Spinal cord (tissue), 10 donors: ENCODE measurements around the gene KANSL1. TPM values are rescaled to one million over a fixed set of nuclear protein-coding genes. Genes with fewer than 3 reads are reported as not detected.

ENCODE experiments used
- DNase-seq, 6 donors: peaks; one replicate each; pipeline versions ENCODE4 v3.0.0 to v3.0.0-alpha.2; 2013 to 2015; ENCODE audit warnings: low spot score in 6 of 6, low read depth in 4 of 6
- H3K27ac ChIP-seq: one replicate; pipeline ENCODE4 v1.5.1; 2013; ENCODE audit warnings: low read depth, low read length, control low read depth
- H3K27me3 ChIP-seq: one replicate; pipeline ENCODE4 v1.6.1; 2013; ENCODE audit warnings: low read length; ENCODE audit not compliant: control insufficient read depth, insufficient read depth
- H3K36me3 ChIP-seq: one replicate; pipeline ENCODE4 v1.6.1; 2013; ENCODE audit warnings: low read length; ENCODE audit not compliant: control insufficient read depth, insufficient read depth
- H3K4me1 ChIP-seq: one replicate; pipeline ENCODE4 v1.6.1; 2013; ENCODE audit warnings: low read length; ENCODE audit not compliant: control insufficient read depth, insufficient read depth
- H3K4me3 ChIP-seq: one replicate; pipeline ENCODE4 v1.5.1; 2013; ENCODE audit warnings: low read depth, low read length, control low read depth
- H3K9me3 ChIP-seq: one replicate; pipeline ENCODE4 v1.6.1; 2013; ENCODE audit warnings: low read length; ENCODE audit not compliant: control insufficient read depth, insufficient read depth
- WGBS: methylation state at CpG from one replicate; pipeline ENCODE4 v1.1.5; 2013; ENCODE audit warnings: missing lambda C conversion rate; ENCODE audit not compliant: insufficient coverage; 5-methylcytosine and 5-hydroxymethylcytosine counted together
- polyA plus RNA-seq, 2 donors: library from polyadenylated mRNA; unstranded; fragments of 120-200 nt; gene quantifications; one replicate each; pipeline ENCODE4 v1.2.1, GENCODE V29; 2013; ENCODE audit not compliant: insufficient read length in 2 of 2
- total RNA-seq, 2 donors: library from RNA; depleted of rRNA in 1 of 2; stranded (reverse); fragments of 120-200 nt in 1 of 2; fragments of >200 nt in 1 of 2; gene quantifications; one replicate each; pipeline versions ENCODE4 v1.2.3 to v1.2.4, GENCODE V29; 2013 to 2014
- donor health status: healthy.

Gene KANSL1
- total and polyA plus RNA-seq, 4 donors = 49.4 to 117 (median 89.9) TPM

DNA sequence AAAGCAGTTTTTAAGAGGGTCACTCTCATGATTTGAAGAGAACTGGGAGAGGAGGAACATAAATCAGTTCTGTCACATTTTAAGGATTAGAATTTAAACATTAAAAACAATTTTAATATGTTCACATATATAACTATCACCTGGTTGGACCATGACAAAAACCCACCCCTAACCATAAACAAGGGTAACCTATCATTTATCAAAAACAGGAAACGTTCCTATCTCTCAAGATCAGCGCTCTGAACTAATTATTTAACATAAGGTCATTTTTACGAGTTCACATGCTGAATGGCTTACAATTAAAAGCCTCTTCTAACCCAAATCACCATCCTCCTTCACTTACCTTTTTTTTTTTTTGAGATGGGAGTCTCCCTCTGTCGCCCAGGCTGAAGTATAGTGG lies 45.0 kb downstream of the KANSL1 start:
- H3K27ac ChIP-seq = no peak overlapping the region
- H3K9me3 ChIP-seq = no peaks in the 10 kb centered on the region
- H3K4me1 ChIP-seq = no peaks in the 10 kb centered on the region
- H3K4me3 ChIP-seq = no peak overlapping the region
- no peaks in the 10 kb centered on the region for H3K36me3 ChIP-seq
- H3K27me3 ChIP-seq = no peaks in the 10 kb centered on the region
- DNase-seq = no peak
- WGBS = 50% methylated on average over 2 of the region's 4 CpGs

DNA sequence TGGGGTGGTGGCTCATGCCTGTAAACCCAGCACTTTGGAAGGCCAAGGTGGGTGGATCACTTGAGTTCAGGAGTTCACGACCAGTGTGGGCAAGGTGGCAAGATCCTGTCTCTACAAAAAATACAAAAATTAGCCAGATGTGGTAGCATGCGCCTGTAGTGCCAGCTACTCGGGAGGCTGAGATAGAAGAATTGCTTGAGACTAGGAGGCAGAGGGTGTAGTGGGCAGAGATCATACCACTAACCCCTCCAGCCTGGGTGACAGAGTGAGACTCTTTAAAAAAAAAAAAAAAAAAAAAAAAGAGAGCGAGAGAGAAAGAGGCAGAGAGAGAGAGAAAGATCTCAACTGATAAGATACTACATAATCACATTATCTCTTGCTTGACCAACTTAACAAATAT lies 45.9 kb downstream of the KANSL1 start:
- Histone ChIP-seq H3K4me1 (peaks cover 1% of the 10 kb centered on the region), H3K36me3 (no peaks in the 10 kb centered on the region), H3K4me3 (no peak overlapping the region), H3K9me3 (no peaks in the 10 kb centered on the region), H3K27ac (no peak overlapping the region), H3K27me3 (no peaks in the 10 kb centered on the region)
- no peak for DNase-seq
- WGBS = no CpG with 5 or more reads among the region's 4 CpGs

DNA sequence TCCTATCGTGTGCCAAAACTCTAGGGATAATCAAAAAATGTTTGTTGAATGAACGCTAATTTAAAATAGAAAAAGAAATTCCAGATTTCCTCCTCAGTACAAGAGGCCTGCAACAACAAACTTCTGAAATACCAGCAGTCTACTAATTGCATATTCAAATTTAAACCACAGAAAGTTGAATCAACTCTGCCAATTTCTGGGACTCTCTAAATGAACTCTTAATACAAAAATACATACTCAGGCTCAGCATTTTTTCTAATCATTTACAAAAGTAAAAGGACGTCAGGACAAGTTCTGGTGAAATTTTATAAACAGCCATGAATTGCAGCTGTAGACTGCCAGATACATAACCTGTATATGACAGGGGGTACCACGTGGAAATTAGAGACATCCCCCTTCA lies 49.0 kb downstream of the KANSL1 start:
- no peaks in the 10 kb centered on the region for H3K9me3 ChIP-seq
- no peaks in the 10 kb centered on the region for H3K36me3 ChIP-seq
- peaks cover 3% of the 10 kb centered on the region for H3K4me1 ChIP-seq
- no peak overlapping the region for H3K27ac ChIP-seq
- no peaks in the 10 kb centered on the region for H3K27me3 ChIP-seq
- no peak overlapping the region for H3K4me3 ChIP-seq
- no peak for DNase-seq
- 100% methylated on average over 1 of the region's 4 CpGs for WGBS

DNA sequence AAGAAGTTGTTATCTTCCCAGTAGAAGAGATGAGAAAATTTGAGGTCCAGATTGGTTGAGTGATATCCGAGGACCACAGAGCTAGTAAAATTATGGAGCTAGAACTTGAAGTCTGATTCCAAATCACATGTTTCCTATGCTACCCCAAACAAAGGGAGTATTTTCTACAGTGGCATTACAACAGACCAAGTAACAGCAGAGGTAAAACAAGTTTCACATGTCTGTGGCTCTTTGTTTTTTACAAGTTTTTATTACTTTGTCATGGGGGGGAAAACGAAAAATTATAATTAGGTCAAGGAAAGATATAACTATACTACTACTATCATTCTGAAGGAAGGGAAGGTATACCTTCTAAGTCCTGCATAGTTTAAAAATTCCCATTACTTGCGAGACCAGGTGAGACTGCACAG lies 49.4 kb downstream of the KANSL1 start:
- WGBS = no CpG with 5 or more reads among the region's 3 CpGs
- Histone ChIP-seq H3K27me3 (no peaks in the 10 kb centered on the region), H3K36me3 (no peaks in the 10 kb centered on the region), H3K4me3 (no peak overlapping the region), H3K9me3 (no peaks in the 10 kb centered on the region), H3K27ac (no peak overlapping the region), H3K4me1 (peaks cover 3% of the 10 kb centered on the region)
- DNase-seq = no peak

DNA sequence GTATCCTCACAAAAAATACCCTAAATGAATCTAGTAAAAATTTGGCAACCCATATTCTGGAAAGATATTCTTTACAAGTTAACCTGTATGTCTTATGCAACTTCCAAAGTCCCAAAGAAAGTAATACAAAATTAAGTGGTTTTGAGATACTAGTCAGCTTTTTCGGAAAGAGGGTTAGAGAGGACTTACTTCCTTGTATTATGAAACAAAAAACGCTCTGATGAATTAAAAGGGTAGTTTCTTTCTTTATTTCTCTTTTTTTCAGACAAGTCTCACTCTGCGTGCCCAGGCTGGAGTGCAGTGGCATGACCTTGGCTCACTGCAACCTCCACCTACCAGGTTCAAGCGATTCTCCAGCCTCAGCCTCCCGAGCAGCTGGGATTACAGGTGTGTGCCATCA lies 51.6 kb downstream of the KANSL1 start:
- H3K4me1 ChIP-seq = peaks cover 3% of the 10 kb centered on the region
- H3K27me3 ChIP-seq = no peaks in the 10 kb centered on the region
- H3K9me3 ChIP-seq = no peaks in the 10 kb centered on the region
- DNase-seq = no peak
- no CpG with 5 or more reads among the region's 5 CpGs for WGBS
- H3K27ac ChIP-seq = no peak overlapping the region
- H3K36me3 ChIP-seq = no peaks in the 10 kb centered on the region
- no peak overlapping the region for H3K4me3 ChIP-seq

DNA sequence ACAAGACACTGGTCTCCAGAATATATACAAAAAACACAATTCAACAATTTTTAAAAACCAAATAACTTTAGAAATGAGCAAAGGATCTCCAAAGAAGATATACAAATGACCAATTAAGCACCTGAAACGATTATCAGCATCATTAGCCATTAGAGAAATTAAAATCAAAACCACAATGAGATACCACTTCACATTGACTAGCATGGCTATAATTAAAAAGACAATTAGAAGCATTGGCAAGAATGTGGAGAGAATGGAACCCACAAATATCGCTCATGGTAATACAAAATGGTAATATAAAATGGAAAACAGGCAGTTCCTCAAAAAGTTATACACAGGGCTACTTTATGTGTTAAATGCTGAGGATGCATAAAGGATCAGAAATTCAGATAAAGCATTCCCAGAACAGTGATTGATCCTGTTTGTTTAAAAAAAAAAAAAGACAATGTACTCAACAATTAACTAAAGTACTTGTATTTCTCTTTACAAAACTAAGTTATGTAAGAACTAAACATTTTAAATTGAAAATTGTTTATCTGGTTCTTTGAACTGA lies 52.5 kb downstream of the KANSL1 start:
- DNase-seq = no peak
- WGBS = no CpG with 5 or more reads among the region's 2 CpGs
- no peak overlapping the region for H3K27ac ChIP-seq
- H3K9me3 ChIP-seq = no peaks in the 10 kb centered on the region
- peaks cover 3% of the 10 kb centered on the region for H3K4me1 ChIP-seq
- no peak overlapping the region for H3K4me3 ChIP-seq
- H3K27me3 ChIP-seq = no peaks in the 10 kb centered on the region
- H3K36me3 ChIP-seq = no peaks in the 10 kb centered on the region

DNA sequence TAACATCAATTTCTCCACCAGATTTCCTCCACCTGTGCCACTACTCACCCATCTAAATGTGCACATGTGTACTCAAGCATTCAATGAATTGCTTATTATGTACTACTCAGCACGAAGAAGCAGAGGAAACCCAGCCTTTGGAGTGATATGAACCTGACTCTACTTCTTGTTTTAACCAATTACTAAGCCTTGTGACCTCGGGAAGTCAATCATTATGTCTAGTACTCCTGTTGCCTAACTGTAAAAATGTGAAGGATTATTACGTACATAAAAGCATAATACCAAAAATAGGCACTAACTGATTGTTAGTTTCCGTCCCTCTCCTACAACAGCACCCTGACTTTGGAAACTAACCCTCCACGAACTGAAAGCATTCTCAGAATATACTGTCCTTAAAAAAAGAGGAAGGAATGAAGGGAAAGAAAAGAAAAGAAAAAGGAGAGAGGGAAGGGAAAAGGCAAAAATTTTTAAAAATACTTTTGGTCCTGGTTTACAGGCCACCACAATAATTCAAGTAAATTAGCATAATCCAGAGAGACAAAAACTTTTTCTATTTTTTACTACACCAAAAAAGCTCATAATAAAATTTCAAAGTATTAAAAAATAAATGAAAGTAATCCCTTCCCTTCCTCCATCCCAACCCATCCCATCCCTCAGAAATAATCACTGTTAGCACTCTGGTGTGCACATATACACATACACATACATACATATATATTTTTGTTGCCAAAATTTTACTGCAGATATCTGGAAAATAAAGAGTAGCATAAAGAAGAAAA lies 53.6 kb downstream of the KANSL1 start:
- H3K27ac ChIP-seq = no peak overlapping the region

DNA sequence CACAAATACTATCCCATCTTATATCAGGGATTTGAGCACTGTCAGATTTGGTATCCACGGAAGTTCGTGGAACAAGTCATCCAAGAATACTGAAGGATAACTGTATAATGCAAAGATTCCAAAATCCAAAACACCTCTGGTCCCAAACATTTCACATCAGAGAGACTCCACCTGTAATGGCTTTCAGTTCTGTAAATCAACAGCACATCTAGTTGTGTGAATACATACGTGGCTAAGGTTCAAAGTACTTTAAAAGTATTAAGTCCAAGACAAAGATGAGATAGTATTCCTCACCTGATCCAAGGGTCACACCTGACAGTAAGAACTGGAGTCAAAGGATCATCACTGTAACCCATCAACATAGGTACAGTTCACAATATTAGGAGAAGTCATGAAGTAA lies 54.8 kb downstream of the KANSL1 start:
- no CpG with 5 or more reads among the region's 3 CpGs for WGBS
- Histone ChIP-seq H3K36me3 (no peaks in the 10 kb centered on the region), H3K27ac (no peak overlapping the region), H3K4me3 (no peak overlapping the region), H3K4me1 (peaks cover 3% of the 10 kb centered on the region), H3K9me3 (no peaks in the 10 kb centered on the region), H3K27me3 (no peaks in the 10 kb centered on the region)
- no peak for DNase-seq

More for the DNA sequence above, 53.6 kb downstream of the KANSL1 start:
- no CpG with 5 or more reads among the region's 5 CpGs for WGBS
- Histone ChIP-seq H3K36me3 (no peaks in the 10 kb centered on the region), H3K4me3 (no peak overlapping the region), H3K27me3 (no peaks in the 10 kb centered on the region), H3K9me3 (no peaks in the 10 kb centered on the region), H3K4me1 (peaks cover 3% of the 10 kb centered on the region)
- no peak for DNase-seq

DNA sequence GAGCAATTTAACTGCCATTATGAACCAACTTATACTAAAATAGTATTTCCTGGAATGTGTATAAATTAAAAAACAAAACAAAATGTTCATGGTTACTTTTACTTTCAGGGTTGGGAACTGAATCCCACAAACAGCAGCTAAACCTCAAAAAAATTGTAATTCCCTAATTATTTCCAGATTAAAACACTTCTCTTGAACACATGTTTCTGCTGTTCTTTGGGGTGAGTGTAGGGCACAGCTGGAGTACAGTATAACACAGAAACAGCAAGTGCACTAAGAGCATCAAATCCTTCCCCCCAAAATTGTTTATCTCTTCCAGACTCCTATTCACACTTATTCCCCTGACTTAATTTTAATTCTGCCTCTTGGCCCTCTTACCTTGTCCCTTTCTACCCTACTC lies 56.4 kb downstream of the KANSL1 start:
- Histone ChIP-seq H3K4me3 (no peak overlapping the region), H3K9me3 (no peaks in the 10 kb centered on the region), H3K27me3 (no peaks in the 10 kb centered on the region), H3K27ac (no peak overlapping the region), H3K4me1 (no peaks in the 10 kb centered on the region), H3K36me3 (no peaks in the 10 kb centered on the region)
- no peak for DNase-seq

DNA sequence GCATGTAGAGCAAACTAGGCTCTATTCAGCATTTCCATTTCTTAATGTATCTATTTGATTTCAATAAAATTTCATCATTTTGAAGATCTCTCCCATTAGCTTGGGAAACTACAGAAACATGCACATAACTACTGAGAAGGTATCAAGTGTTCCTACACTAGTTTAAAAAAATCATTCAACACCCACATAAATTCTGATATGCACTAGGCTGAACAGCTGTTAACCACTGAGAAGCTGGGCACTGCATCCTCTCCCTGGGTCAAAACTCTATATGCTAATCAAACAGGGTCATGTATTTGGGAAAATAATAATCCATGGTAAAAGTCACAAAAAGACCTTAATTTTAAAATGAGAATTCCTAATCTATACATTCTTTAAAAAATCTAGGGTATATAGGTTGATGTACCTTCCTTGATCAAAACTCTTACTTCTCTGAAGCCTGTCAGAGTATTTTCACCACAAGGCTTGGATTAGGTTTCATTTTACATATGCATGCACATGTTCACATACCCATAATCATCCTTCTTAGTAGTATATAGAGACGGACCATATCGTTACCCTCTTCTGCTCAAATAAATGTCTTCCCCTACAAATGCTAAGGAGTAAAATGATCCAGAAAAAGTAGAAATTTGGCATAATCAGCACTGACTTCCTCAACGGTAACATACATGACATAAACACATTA lies 57.2 kb downstream of the KANSL1 start:
- Histone ChIP-seq H3K27ac (no peak overlapping the region), H3K27me3 (no peaks in the 10 kb centered on the region), H3K4me1 (no peaks in the 10 kb centered on the region), H3K36me3 (no peaks in the 10 kb centered on the region), H3K4me3 (no peak overlapping the region), H3K9me3 (no peaks in the 10 kb centered on the region)
- no peak for DNase-seq
- 80% methylated on average over 1 of the region's 3 CpGs for WGBS
